NCI-H146 treated with DMSO at 0.1 percent for 48 hours (cell line): ENCODE data around the gene RCC2.

Experiments used
- DNase-seq: peaks from one replicate; lab custom pipeline; 2025; ENCODE audit not compliant: unreplicated experiment; lab: John Stamatoyannopoulos, UW

Gene RCC2

GRCh38 chr1:17381161-17381560 lies 58.3 kb downstream of the RCC2 start:
- DNase-seq, result no peak

- DNase-seq, result peak; percentile 1
These were observed 62.0 kb downstream of the RCC2 start for GRCh38 chr1:17377325-17377953.

- DNase-seq, result no peak
These were observed 63.8 kb downstream of the RCC2 start for GRCh38 chr1:17375651-17376050.

- DNase-seq, result no peak
These were observed 66.5 kb downstream of the RCC2 start for GRCh38 chr1:17372955-17373354.

GRCh38 chr1:17371896-17372295 lies 67.6 kb downstream of the RCC2 start, which contains the start of gene PADI6:
Gene PADI6 (plus strand): TSS chr1:17372196. CDS start chr1:17372246, 50 bp downstream.
- DNase-seq, result no peak

- DNase-seq, result no peak
These were observed 68.9 kb downstream of the RCC2 start for GRCh38 chr1:17370618-17371017.

GRCh38 chr1:17369466-17369865 lies 70.0 kb downstream of the RCC2 start:
- DNase-seq, result no peak

- no peak for DNase-seq
These were observed 74.2 kb downstream of the RCC2 start for GRCh38 chr1:17365293-17365692.

- DNase-seq, result no peak
These were observed 75.7 kb downstream of the RCC2 start for GRCh38 chr1:17363771-17364170.

GRCh38 chr1:17363351-17363750 lies 76.1 kb downstream of the RCC2 start:
- no peak for DNase-seq

- no peak for DNase-seq
These were observed 77.8 kb downstream of the RCC2 start for GRCh38 chr1:17361687-17362086.

- no peak for DNase-seq
These were observed 79.1 kb downstream of the RCC2 start for GRCh38 chr1:17360272-17360956.

GRCh38 chr1:17359808-17360207 lies 79.7 kb downstream of the RCC2 start:
- DNase-seq, result no peak

GRCh38 chr1:17359031-17359430 lies 80.4 kb downstream of the RCC2 start:
- DNase-seq, result no peak

GRCh38 chr1:17358557-17358956 lies 80.9 kb downstream of the RCC2 start:
- no peak for DNase-seq
